HepG2 (cell line): ENCODE data around the gene IPO13. TPM values are rescaled to one million over a fixed set of nuclear protein-coding genes. Genes with fewer than 3 reads are reported as not detected.

Experiments
- ATAC-seq: fragments of 200-7000 bp; cut with Tn5 transposase; 3 replicates; pipeline ENCODE4 v1.9.1; 2020; ENCODE audit warnings: mild to moderate bottlenecking, moderate library complexity
- BruUV-seq: library from RNA; stranded (reverse); fragments of 400-500 nt; replicated peaks from 2 replicates; lab custom pipeline; 2021; lab: Mats Ljungman, UMichigan
- CTCF ChIA-PET: fragments of 300-600 bp; formaldehyde crosslinking; extraction: SDS; loops from one replicate; lab custom pipeline; 2021; ENCODE audit warnings: low total read pairs, inconsistent platforms, low intra/inter-chr PET ratio; lab: Yijun Ruan, JAX
- POLR2A ChIA-PET: fragments of 350-600 bp; sonication (Branson Sonifier 250); formaldehyde crosslinking; loops from one replicate; lab custom pipeline; 2020; ENCODE audit warnings: antibody characterized with exemption, inconsistent platforms; lab: Yijun Ruan, JAX
- DNase-seq: peaks from one replicate; pipeline ENCODE4 v3.0.0-alpha.2; 2015; ENCODE audit warnings: low spot score
- FAIRE-seq: peaks from 3 replicates; lab custom pipeline; 2011; peaks lifted over from hg19 to GRCh38; lab: Jason Lieb, UNC
- H2AFZ ChIP-seq: one replicate; pipeline ENCODE4 v1.6.1; 2011; ENCODE audit warnings: low read length, inconsistent platforms
- H3K27ac ChIP-seq: fragments of 300-600 bp; 3 replicates; pipeline ENCODE4 v1.8.0; 2011; ENCODE audit warnings: mixed run types, mild to moderate bottlenecking, mixed read lengths, low read length, inconsistent platforms; ENCODE audit not compliant: insufficient read depth; ENCODE audit errors: extremely low read length
- H3K27me3 ChIP-seq, 2 experiments: fragments of 200-600 bp in 1 of 2; 2 replicates in 1 of 2; 3 replicates in 1 of 2; pipeline versions ENCODE4 v1.6.0 to v1.8.0; 2011; ENCODE audit warnings: low read length in 2 of 2, mild to moderate bottlenecking in 2 of 2, moderate library complexity in 2 of 2, inconsistent platforms in 1 of 2; ENCODE audit not compliant: insufficient read depth in 2 of 2, control insufficient read depth in 1 of 2
- H3K36me3 ChIP-seq, 2 experiments: fragments of 200-600 bp in 1 of 2; replicated peaks in 1 of 2; 2 replicates in 1 of 2; 3 replicates in 1 of 2; pipeline versions ENCODE4 v1.5.1 to v1.8.0; 2011; ENCODE audit warnings: low read length in 2 of 2, inconsistent platforms in 1 of 2; ENCODE audit not compliant: insufficient read depth in 2 of 2, control insufficient read depth in 1 of 2
- H3K4me1 ChIP-seq: 2 replicates; pipeline ENCODE4 v1.5.1; 2012; ENCODE audit warnings: low read length, inconsistent platforms; ENCODE audit not compliant: insufficient read depth
- H3K4me2 ChIP-seq: 2 replicates; pipeline ENCODE4 v1.6.0; 2011; ENCODE audit warnings: low read depth, low read length, inconsistent platforms
- H3K4me3 ChIP-seq, 3 experiments: fragments of 200-600 bp in 1 of 3; sonication (generic), shearing (Covaris generic) in 1 of 3; replicated peaks in 1 of 3; 2 replicates each; pipeline ENCODE4 v1.5.1; 2011 to 2016; ENCODE audit warnings: low read length in 3 of 3, inconsistent platforms in 2 of 3, low read depth in 2 of 3, mild to moderate bottlenecking in 2 of 3, control low read depth in 1 of 3, mixed read lengths in 1 of 3; ENCODE audit not compliant: insufficient read depth in 1 of 3
- H3K79me2 ChIP-seq: one replicate; pipeline ENCODE4 v1.6.1; 2011; ENCODE audit warnings: low read length, inconsistent platforms; ENCODE audit not compliant: insufficient read depth
- H3K9ac ChIP-seq: 2 replicates; pipeline ENCODE4 v1.6.0; 2011; ENCODE audit warnings: mild to moderate bottlenecking, low read depth, low read length, inconsistent platforms; ENCODE audit not compliant: insufficient read depth
- H3K9me3 ChIP-seq: 2 replicates; pipeline ENCODE4 v1.5.1; 2012; ENCODE audit warnings: mild to moderate bottlenecking, low read length
- H4K20me1 ChIP-seq: 2 replicates; pipeline ENCODE4 v1.6.0; 2011; ENCODE audit warnings: inconsistent platforms, mild to moderate bottlenecking, low read length, moderate library complexity; ENCODE audit not compliant: insufficient read depth
- HDAC2 ChIP-seq: sonication (generic); formaldehyde crosslinking; IDR thresholded peaks from 2 replicates; pipeline ENCODE4 v1.4.0; 2020; ENCODE audit warnings: missing genetic modification reagents
- MEIS1 ChIP-seq: sonication (generic); formaldehyde crosslinking; IDR thresholded peaks from 2 replicates; pipeline ENCODE4 v1.9.0; 2021; ENCODE audit warnings: mild to moderate bottlenecking, missing genetic modification reagents, moderate library complexity, borderline replicate concordance
- SRY ChIP-seq: sonication (generic); formaldehyde crosslinking; IDR thresholded peaks from 2 replicates; pipeline ENCODE4 v1.8.0; 2022; ENCODE audit warnings: mild to moderate bottlenecking, missing genetic modification reagents
- TBX2 ChIP-seq: sonication (generic); formaldehyde crosslinking; IDR thresholded peaks from 2 replicates; pipeline ENCODE4 v1.5.0; 2020; ENCODE audit warnings: missing genetic modification reagents, mild to moderate bottlenecking, borderline replicate concordance
- WIZ ChIP-seq: sonication (generic); formaldehyde crosslinking; IDR thresholded peaks from 2 replicates; pipeline ENCODE4 v1.5.1; 2020; ENCODE audit warnings: mild to moderate bottlenecking, missing genetic modification reagents
- ZFP36L2 ChIP-seq: sonication (generic); formaldehyde crosslinking; IDR thresholded peaks from 2 replicates; pipeline ENCODE4 v1.4.0; 2020; ENCODE audit warnings: missing genetic modification reagents
- ZNF331 ChIP-seq: sonication (generic); formaldehyde crosslinking; IDR thresholded peaks from 2 replicates; pipeline ENCODE4 v1.4.0; 2020; ENCODE audit warnings: missing genetic modification reagents
- WGBS: methylation state at CpG from one replicate; pipeline ENCODE4 v1.1.6; 2017; ENCODE audit warnings: low lambda C conversion rate; 5-methylcytosine and 5-hydroxymethylcytosine counted together
- in situ Hi-C: cut with HindIII; loops from 2 replicates; pipeline ENCODE4 v1.10.0; 2017; ENCODE audit warnings: low pct_unique_long_range_greater_than_20kb; ENCODE audit not compliant: extremely low pct_ligation_motif_present
- intact Hi-C: fragments of 100-400 bp; cut with micrococcal nuclease; formaldehyde crosslinking; loops from one replicate; pipeline ENCODE4 v1.10.0; 2022; ENCODE audit not compliant: unreplicated experiment
- polyA plus RNA-seq, 8 experiments: library from polyadenylated mRNA; depleted of rRNA in 3 of 8; stranded (reverse) in 7 of 8; unstranded in 1 of 8; fragments of >200 nt; fragmentation: Illumina TruSeq in 4 of 8; extraction: Trizol in 4 of 8; gene quantifications; 2 replicates each; pipeline versions ENCODE4 v1.2.1 to v1.2.3, GENCODE V29; 2011 to 2016; ENCODE audit warnings: low read depth in 4 of 8, missing spikeins in 1 of 8, mixed read lengths in 1 of 8; ENCODE audit not compliant: insufficient read depth in 1 of 8
- total RNA-seq, 5 experiments: library from RNA; depleted of rRNA; stranded (reverse); fragments of >200 nt; fragmentation: Illumina TruSeq; extraction: Trizol; gene quantifications; 2 replicates each; pipeline ENCODE4 v1.2.3, GENCODE V29; 2016; ENCODE audit warnings: low read depth in 1 of 5
- TF ChIP-seq, protein P1 (sequence below): sonication (generic); formaldehyde crosslinking; IDR thresholded peaks from 2 replicates; pipeline ENCODE4 v1.8.0; 2022; ENCODE audit warnings: mild to moderate bottlenecking, missing genetic modification reagents, moderate library complexity

IPO13 gene
- total and polyA plus RNA-seq, 2 of the 13 experiments (the other 11 are each of a cell fraction or from before 2014, with no cell fraction given): 12.9 to 15.6 TPM

GRCh38 chr1:43904660-43905551 is 41.8 kb upstream of the IPO13 start (continued):
- no peak for TF ChIP-seq MEIS1 (CRISPR knock-in tag)

DNA sequence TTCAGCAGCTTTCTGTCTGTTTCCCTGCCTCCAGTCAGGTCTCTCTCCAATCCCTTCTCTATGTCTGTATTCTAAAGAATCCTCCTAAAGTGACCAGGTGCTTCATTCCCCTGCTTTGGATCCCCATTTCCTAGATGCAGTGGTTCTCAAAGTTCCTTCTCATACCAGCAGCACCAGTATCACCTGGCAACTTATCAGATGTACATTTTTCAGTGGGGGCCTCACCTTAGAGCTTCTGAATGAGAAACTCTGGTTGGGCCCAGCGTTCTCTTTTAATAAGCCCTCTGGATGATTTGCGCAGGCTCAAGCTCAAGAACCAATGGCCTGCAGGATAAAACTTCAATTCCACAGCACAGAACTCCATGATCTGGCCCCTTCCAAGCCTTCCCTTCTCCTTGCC is 38.5 kb upstream of the IPO13 start:
- Histone ChIP-seq H4K20me1 (no peaks in the 10 kb centered on the region), H3K9ac (no peak overlapping the region), H2AFZ (no peak overlapping the region), H3K4me1 (no peaks in the 10 kb centered on the region), H3K4me2 (no peak overlapping the region), H3K27me3 (no peaks in the 10 kb centered on the region), H3K79me2 (no peaks in the 10 kb centered on the region), H3K36me3 (no peaks in the 10 kb centered on the region), H3K27ac (no peak overlapping the region), H3K4me3 (no peak overlapping the region)
- 100% methylated on average over 2 of the region's 2 CpGs for WGBS
- BruUV-seq: no TSS peak
- ChIA-PET CTCF (no interaction called here), POLR2A (no interaction called here)
- no peak for DNase-seq
- no peak for ATAC-seq
- in situ Hi-C loops: no loop called here
- intact Hi-C loops: no loop called here
- no peak for FAIRE-seq
- TF ChIP-seq ZNF331 (CRISPR knock-in tag): no peak
- TF ChIP-seq, protein P1, sequence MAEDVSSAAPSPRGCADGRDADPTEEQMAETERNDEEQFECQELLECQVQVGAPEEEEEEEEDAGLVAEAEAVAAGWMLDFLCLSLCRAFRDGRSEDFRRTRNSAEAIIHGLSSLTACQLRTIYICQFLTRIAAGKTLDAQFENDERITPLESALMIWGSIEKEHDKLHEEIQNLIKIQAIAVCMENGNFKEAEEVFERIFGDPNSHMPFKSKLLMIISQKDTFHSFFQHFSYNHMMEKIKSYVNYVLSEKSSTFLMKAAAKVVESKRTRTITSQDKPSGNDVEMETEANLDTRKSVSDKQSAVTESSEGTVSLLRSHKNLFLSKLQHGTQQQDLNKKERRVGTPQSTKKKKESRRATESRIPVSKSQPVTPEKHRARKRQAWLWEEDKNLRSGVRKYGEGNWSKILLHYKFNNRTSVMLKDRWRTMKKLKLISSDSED (CRISPR knock-in tag): no peak
- no peak for TF ChIP-seq HDAC2
- no peak for TF ChIP-seq SRY (CRISPR knock-in tag)
- TF ChIP-seq ZFP36L2 (CRISPR knock-in tag): no peak
- no peak for TF ChIP-seq WIZ (CRISPR knock-in tag)
- TF ChIP-seq TBX2 (CRISPR knock-in tag): no peak
- TF ChIP-seq, all 625 proteins: peak for 0
- H3K9me3 ChIP-seq: no peaks in the 10 kb centered on the region
